GM12891 (cell line): ENCODE measurements around the gene CRISPLD2.

ENCODE experiments used
- PAX5 ChIP-seq: IDR thresholded peaks from 2 replicates; pipeline ENCODE4 v1.6.1; 2011; ENCODE audit warnings: low read length, moderate library complexity, mild to moderate bottlenecking; ENCODE audit not compliant: insufficient read depth, severe bottlenecking
- POLR2A ChIP-seq: IDR thresholded peaks from 2 replicates; pipeline ENCODE4 v1.6.1; 2011; ENCODE audit warnings: low read depth, low read length, control low read depth
- POLR2AphosphoS5 ChIP-seq: IDR thresholded peaks from 2 replicates; pipeline ENCODE4 v1.6.1; 2011; ENCODE audit warnings: low read depth, low read length, control low read depth
- POU2F2 ChIP-seq: IDR thresholded peaks from 2 replicates; pipeline ENCODE4 v1.6.1; 2011; ENCODE audit warnings: low read depth, mild to moderate bottlenecking, control low read depth, low read length, moderate library complexity
- SPI1 ChIP-seq: IDR thresholded peaks from 2 replicates; pipeline ENCODE4 v1.6.1; 2011; ENCODE audit warnings: low read depth, low read length, control low read depth
- TAF1 ChIP-seq: IDR thresholded peaks from 2 replicates; pipeline ENCODE4 v1.6.1; 2011; ENCODE audit warnings: low read depth, low read length, control low read depth

DNA sequence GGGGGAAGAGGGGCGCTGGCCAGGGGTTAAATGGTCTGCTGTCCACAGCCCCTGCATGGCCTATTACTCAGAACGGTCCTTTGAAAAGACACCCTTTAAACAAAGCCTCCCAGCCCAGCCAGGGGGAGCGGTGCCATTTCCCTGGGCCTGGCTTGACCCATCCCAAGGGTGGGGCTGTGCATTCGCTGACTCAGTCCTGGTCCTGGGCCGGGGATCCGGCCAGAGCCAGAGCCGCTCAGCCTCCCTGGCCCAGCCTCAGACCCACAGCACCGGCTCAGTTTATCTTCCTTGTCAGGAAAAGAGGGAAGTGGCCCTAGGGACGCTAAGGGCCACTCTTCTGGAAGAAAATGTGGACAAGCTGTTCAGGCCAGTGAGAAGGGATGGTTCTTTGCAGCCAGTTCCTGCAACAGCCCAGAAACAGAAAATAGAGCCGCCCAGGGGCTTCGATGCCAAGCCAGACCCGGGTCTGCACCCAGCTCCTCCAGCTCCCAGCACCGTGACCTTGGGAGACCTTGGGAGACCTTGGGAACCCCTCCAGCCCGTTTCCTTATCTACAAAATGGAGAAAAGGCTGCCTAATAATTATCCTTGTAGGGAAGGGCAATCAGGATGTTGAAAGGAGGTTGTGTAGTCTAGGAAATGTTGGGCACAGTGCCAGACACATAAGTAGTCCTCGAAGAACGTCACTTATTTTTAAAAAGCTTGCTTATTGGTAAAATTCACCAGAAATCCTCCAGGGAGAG lies 109.1 kb downstream of the CRISPLD2 start:
- TF ChIP-seq TAF1 (no peak), POLR2AphosphoS5 (no peak), POLR2A (no peak), SPI1 (no peak), POU2F2 (no peak), PAX5 (no peak)
